GM18511 (cell line): Measurements from ENCODE around the gene SRP54.
"Not testable (repeated sequence)": the region's sequence is repeated elsewhere in the genome, so short reads cannot be mapped to it uniquely, and the experiment has no call there.

Source experiments
- ATAC-seq: cut with Tn5 transposase; IDR thresholded peaks from one replicate; pipeline ENCODE4 v1.9.1; 2021; ENCODE audit warnings: mild to moderate bottlenecking, moderate library complexity; ENCODE audit not compliant: unreplicated experiment

SRP54 gene

GRCh38 chr14:35046048-35046750 is 63.4 kb downstream of the SRP54 start, which contains the start of gene FAM177A1:
TSS of gene FAM177A1 (plus strand) at chr14:35046272. CDS start at chr14:35046464, 192 bp downstream.
- ATAC-seq, result peak; percentile 96

- peak; percentile 39 for ATAC-seq
Observed at GRCh38 chr14:35046751-35047536, 64.2 kb downstream of the SRP54 start.

DNA sequence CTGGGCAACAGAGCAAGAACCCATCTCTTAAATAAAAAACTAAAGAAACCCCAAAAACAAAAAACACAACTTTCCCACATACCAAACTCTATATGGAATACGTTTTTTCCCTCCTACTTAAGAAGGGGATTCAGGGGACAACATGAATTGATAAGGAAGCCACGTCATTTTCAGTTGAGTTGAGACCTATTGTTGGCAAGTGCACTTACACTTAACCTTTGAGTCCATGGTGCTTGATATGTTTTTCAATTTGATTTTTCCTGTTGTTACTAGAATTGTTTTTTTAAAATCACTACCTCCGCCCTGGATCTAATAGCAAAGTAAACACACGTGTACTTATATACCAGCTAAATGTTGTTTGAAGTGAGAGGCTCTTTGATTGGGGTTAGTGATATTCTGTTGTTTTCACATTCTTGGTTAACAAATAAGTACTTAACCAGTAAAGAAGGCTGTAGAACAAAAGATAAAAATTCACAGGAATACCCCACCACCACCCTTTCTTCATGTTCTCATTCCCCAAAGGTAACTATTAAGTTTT is 65.3 kb downstream of the SRP54 start:
- ATAC-seq, result no peak

GRCh38 chr14:35050652-35051051 is 67.9 kb downstream of the SRP54 start:
- no peak for ATAC-seq

DNA sequence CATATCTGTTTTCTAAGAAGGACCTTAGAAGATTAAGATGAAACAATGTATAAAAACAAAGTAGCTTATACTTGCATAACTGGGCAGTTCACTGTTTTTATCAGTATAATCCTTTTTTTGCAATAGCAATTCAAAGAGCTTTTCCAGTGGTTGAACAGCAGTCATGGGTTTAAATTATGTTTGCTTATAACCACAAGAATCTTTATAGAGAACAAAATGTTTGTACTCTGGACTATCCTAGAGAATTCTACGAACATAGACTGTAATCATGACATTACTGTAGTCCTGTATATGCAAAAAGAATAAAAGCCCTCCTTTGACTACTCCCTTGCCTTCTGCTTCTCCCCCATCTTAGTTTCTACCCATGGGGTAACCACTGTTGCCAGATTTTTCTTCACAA is 69.0 kb downstream of the SRP54 start:
- ATAC-seq, result no peak

- no peak for ATAC-seq
Observed at GRCh38 chr14:35052637-35053036, 69.8 kb downstream of the SRP54 start.

DNA sequence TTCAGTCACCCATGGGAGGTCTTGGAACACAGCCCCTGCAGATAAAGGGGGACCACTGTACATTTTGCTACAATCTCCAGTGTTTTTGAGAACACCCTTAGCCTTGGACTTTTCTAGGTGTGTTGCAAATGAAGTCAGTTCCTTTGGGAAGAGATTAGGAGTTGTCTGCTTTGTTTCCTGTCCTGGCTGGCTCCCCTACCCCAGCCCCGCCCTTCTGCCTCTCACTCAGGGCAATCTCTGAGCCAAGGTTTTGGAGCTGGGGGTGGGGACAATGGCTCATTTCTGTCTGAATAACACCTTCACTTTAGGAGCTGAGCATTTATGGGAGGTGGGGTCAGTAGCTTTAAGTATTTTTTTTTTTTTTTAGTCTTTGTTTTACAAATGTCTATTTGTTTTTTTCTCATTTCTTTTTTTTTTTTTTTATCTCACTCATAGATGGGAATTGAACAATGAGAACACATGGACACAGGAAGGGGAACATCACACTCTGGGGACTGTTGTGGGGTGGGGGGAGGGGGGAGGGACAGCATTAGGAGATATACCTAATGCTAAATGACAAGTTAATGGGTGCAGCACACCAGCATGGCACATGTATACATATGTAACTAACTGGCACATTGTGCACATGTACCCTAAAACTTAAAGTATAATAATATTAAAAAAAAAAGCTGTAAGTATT is 78.5 kb downstream of the SRP54 start:
- not testable (repeated sequence) for ATAC-seq

DNA sequence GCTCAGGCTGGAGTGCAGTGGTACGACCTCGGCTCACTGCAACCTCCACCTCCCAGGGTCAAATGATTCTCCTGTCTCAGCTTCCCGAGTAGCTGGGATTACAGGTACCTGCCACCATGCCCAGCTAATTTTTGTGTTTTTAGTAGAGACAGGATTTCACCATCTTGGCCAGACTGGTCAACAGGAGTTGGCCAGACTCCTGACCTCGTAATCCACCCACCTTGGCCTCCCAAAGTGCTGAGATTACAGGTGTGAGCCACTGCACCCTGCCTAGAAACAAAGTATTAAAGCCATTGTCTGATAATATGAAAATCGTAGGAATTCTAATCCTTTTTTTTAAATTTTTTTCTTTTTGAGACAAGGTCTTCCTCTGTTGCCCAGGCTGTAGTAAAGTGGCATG is 82.9 kb downstream of the SRP54 start:
- ATAC-seq, result not testable (repeated sequence)

- no peak for ATAC-seq
Observed at GRCh38 chr14:35068238-35069012, 85.6 kb downstream of the SRP54 start.

DNA sequence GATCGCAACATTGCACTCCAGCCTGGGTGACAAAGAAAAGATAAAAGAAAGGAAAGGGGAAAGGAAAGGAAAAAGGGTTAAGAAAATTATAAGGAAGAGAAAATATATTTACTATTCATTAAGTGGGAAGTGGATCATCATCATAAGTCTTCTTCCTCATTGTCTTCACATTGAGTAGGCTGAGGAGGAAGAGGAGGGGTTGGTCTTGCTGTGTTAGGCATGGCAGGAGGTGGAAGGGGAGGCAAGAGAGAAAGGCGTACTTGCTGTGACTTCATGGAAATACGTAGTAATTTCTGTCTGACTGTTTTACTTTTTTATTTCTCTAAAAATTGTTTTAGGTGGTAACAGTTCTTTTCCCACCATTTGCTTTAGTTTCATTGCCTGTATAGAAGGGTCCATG is 89.4 kb downstream of the SRP54 start:
- no peak for ATAC-seq

GRCh38 chr14:35073486-35073885 is 90.7 kb downstream of the SRP54 start:
- ATAC-seq, result no peak

DNA sequence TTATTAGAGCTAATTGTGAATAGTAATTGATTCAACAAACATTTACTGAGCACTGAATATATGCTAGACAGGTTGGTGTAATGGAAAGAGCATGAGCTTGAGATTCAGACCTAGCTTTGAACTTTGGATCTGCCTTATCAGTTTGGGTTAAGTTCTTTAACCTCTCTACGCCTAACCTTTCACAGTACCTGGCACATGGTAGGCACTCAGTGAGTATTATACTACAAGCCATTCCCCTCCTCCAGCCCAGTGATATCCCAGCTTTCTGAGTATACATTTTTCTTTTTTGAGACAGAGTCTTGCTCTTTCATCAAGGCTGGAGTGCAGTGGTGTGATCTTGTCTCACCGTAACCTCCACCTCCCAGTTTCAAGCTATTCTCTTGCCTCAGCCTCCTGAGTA is 95.3 kb downstream of the SRP54 start:
- no peak for ATAC-seq
